ENCODE data around the gene FBXL7. TPM values are rescaled to one million over a fixed set of nuclear protein-coding genes. Genes with fewer than 3 reads are reported as not detected.

Gene FBXL7
- total and polyA plus RNA-seq, 2 of the 8 experiments (the other 6 are each of a cell fraction or from before 2014, with no cell fraction given) = 17.7 to 17.8 TPM

DNA sequence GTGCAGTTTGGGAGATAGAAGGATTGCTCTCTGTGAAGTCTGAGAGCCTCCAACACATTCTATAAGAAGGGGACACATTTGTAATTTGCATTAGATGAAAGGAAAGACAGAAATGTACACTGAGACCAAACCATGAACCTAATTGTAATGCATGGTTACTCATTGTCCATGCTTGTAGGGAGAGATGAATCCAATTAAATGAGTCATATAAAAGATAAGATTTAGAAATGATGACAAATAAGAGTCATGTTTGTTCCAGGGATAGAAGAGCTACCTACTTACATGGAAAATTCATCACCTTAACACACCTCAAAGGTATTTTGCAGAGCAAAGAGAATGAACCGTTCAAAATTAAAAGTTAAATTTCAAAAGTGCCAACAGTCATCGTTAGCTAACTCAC lies 85.1 kb downstream of the FBXL7 start:
- Histone ChIP-seq H3K4me2 (ENCODE audit: insufficient read depth in 1 of 2, low read depth in 2 of 2, low read length in 2 of 2) (no peak overlapping the region), H4K91ac (replicated peaks; ENCODE audit: insufficient read length, low read length) (no peak overlapping the region), H3K9ac (replicated peaks in 1 of 4; ENCODE audit: extremely low read depth in 1 of 4, low read depth in 3 of 4, low read length in 3 of 4) (no peak overlapping the region), H2BK15ac (ENCODE audit: low read length) (no peak overlapping the region), H3K18ac (ENCODE audit: extremely low read depth, low read length) (no peak overlapping the region), H3K23ac (ENCODE audit: insufficient read length) (no peak overlapping the region), H3K36me3 (ENCODE audit: control insufficient read depth in 2 of 4, insufficient read depth in 4 of 4, low read length in 3 of 4) (peaks cover 0 to 11% (median 3%) of the 10 kb centered on the region in 4 experiments; a peak in 4 of 8 replicates), H3K23me2 (ENCODE audit: low read depth, low read length) (no peaks in the 10 kb centered on the region), H3K14ac (ENCODE audit: insufficient read length) (no peak overlapping the region), H3K4me1 (replicated peaks in 1 of 4; ENCODE audit: control insufficient read depth in 3 of 4, insufficient read depth in 4 of 4, low read length in 3 of 4) (no peaks in the 10 kb centered on the region), H3K27me3 (replicated peaks in 1 of 4; ENCODE audit: control insufficient read depth in 3 of 4, extremely low read depth in 1 of 4, insufficient read depth in 3 of 4, low read length in 3 of 4) (no peaks in the 10 kb centered on the region), H3K4ac (replicated peaks; ENCODE audit: insufficient read length, low read depth, low read length) (no peak overlapping the region), H2BK120ac (replicated peaks; ENCODE audit: low read depth, low read length) (no peak overlapping the region), H3K56ac (replicated peaks; ENCODE audit: insufficient read length, low read depth, low read length) (no peak overlapping the region), H2AFZ (ENCODE audit: low read length) (no peak overlapping the region), H4K5ac (ENCODE audit: insufficient read length, low read depth, low read length) (no peak overlapping the region), H3K27ac (ENCODE audit: low read depth, low read length) (no peak overlapping the region), H2BK12ac (ENCODE audit: low read depth, low read length) (no peak overlapping the region), H4K20me1 (replicated peaks in 1 of 2; ENCODE audit: control insufficient read depth in 1 of 2, insufficient read depth in 2 of 2, low read length in 2 of 2) (no peaks in the 10 kb centered on the region), H4K8ac (ENCODE audit: extremely low read depth, insufficient read depth, low read length) (no peak overlapping the region), H3K79me2 (ENCODE audit: control insufficient read depth in 1 of 2, insufficient read depth in 2 of 2, low read length in 2 of 2) (peaks cover 0 to 4% of the 10 kb centered on the region in 2 experiments; a peak in 1 of 4 replicates), H2BK5ac (ENCODE audit: low read depth, low read length) (no peak overlapping the region), H3K9me3 (ENCODE audit: insufficient read depth in 2 of 2, low read depth in 1 of 2, low read length in 1 of 2) (peaks cover 16 to 18% of the 10 kb centered on the region in 2 experiments), H2BK20ac (ENCODE audit: low read length) (no peak overlapping the region), H2AK5ac (ENCODE audit: low read depth, low read length) (no peak overlapping the region), H3K79me1 (ENCODE audit: low read depth, low read length) (no peaks in the 10 kb centered on the region), H3K4me3 (ENCODE audit: extremely low read depth in 1 of 4, insufficient read depth in 2 of 4, low read depth in 3 of 4, low read length in 4 of 4) (no peak overlapping the region)
- 85% methylated on average over 2 of the region's 2 CpGs; no CpG with 5 or more reads in 1 of the 2 experiments for WGBS, 2 experiments (ENCODE audit: extremely low coverage in 1 of 2, insufficient coverage in 1 of 2, insufficient read length in 1 of 2, insufficient replicate concordance in 2 of 2, low coverage in 1 of 2, low lambda C conversion rate in 2 of 2, missing lambda C conversion rate in 1 of 2)
- POLR2A ChIA-PET (ENCODE audit: partially characterized antibody) = no interaction called here
- DNase-seq (ENCODE audit: low read depth in 1 of 2, low spot score in 2 of 2) = no peak
- CTCF ChIA-PET (ENCODE audit: partially characterized antibody) = interaction anchor here (1.1 to 4.2 kb wide), 4 partner anchors 8 to 238 kb away, joined by 3 to 39 read pairs (median 7); no protein-coding TSS in a partner anchor
- no peak for FAIRE-seq
- no peak for TF ChIP-seq ZNF274 (IDR thresholded peaks at IDR 0.05; ENCODE audit: borderline replicate concordance, extremely low read depth, low read length)
- no peak for TF ChIP-seq EP300 (IDR thresholded peaks at IDR 0.05; ENCODE audit: borderline replicate concordance in 1 of 2, low read depth in 2 of 2, low read length in 2 of 2)
- TF ChIP-seq GTF2F1 (IDR thresholded peaks at IDR 0.05; ENCODE audit: borderline replicate concordance, low read depth, low read length) = no peak
- TF ChIP-seq HDAC2 (IDR thresholded peaks at IDR 0.05; ENCODE audit: borderline replicate concordance in 1 of 2, low read depth in 2 of 2, low read length in 2 of 2) = no peak
- no peak for TF ChIP-seq SAP30 (IDR thresholded peaks at IDR 0.05; ENCODE audit: insufficient read depth, insufficient replicate concordance, low read length)
- no peak for TF ChIP-seq GABPA (IDR thresholded peaks at IDR 0.05; ENCODE audit: borderline replicate concordance, insufficient read depth, low read length)
- no peak for TF ChIP-seq TAF1 (IDR thresholded peaks at IDR 0.05; ENCODE audit: low read depth, low read length)
- no peak for TF ChIP-seq TEAD4 (IDR thresholded peaks at IDR 0.05; ENCODE audit: low read depth, low read length)
- TF ChIP-seq, protein P1, sequence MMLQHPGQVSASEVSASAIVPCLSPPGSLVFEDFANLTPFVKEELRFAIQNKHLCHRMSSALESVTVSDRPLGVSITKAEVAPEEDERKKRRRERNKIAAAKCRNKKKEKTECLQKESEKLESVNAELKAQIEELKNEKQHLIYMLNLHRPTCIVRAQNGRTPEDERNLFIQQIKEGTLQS (IDR thresholded peaks at IDR 0.05; ENCODE audit: insufficient read depth, low read depth, low read length) = no peak
- no peak for TF ChIP-seq CHD1 (IDR thresholded peaks at IDR 0.05; ENCODE audit: low read depth, low read length)
- no peak for TF ChIP-seq NANOG (IDR thresholded peaks at IDR 0.05; ENCODE audit: insufficient read depth, low read depth, low read length, poor library complexity, severe bottlenecking)
- no peak for TF ChIP-seq POU5F1 (IDR thresholded peaks at IDR 0.05; ENCODE audit: low read depth, low read length)

Data from H1 (cell line).